Endothelial cell of umbilical vein (primary cell): ENCODE measurements around the gene LSP1. TPM values are rescaled to one million over a fixed set of nuclear protein-coding genes. Genes with fewer than 3 reads are reported as not detected.

Experiments
- BruUV-seq: library from RNA; stranded (reverse); fragments of 400-500 nt; replicated peaks from 2 replicates; lab custom pipeline; 2021; lab: Mats Ljungman, UMichigan
- CTCF ChIA-PET: fragments of 300-600, 350-600 bp; sonication (Branson Sonifier 250); formaldehyde crosslinking; loops from one replicate; lab custom pipeline; 2021; ENCODE audit warnings: antibody characterized with exemption, inconsistent platforms; lab: Charles Lee
- POLR2A ChIA-PET: fragments of 300-600, 350-600 bp; sonication (Branson Sonifier 250); formaldehyde crosslinking; loops from one replicate; lab custom pipeline; 2021; ENCODE audit warnings: antibody characterized with exemption, inconsistent platforms; lab: Charles Lee
- DNase-seq: peaks from one replicate; pipeline ENCODE4 v3.0.0-alpha.2; 2011; ENCODE audit warnings: low read depth, low spot score
- FAIRE-seq: peaks from 2 replicates; lab custom pipeline; 2011; peaks lifted over from hg19 to GRCh38; lab: Jason Lieb, UNC
- H2AFZ ChIP-seq: 2 replicates; pipeline ENCODE4 v1.6.0; 2012; ENCODE audit warnings: low read depth, low read length, control low read depth, inconsistent platforms
- H3K27ac ChIP-seq: 2 replicates; pipeline ENCODE4 v1.5.1; 2011; ENCODE audit warnings: low read depth, mild to moderate bottlenecking, control low read depth, low read length, moderate library complexity; ENCODE audit not compliant: insufficient read depth
- H3K27me3 ChIP-seq, 2 experiments: 2 replicates each; pipeline versions ENCODE4 v1.6.0 to v1.6.1; 2011; ENCODE audit warnings: low read length in 2 of 2, mixed read lengths in 1 of 2; ENCODE audit not compliant: control insufficient read depth in 2 of 2, insufficient read depth in 2 of 2
- H3K36me3 ChIP-seq, 2 experiments: 2 replicates in 1 of 2; 3 replicates in 1 of 2; pipeline ENCODE4 v1.5.1; 2011; ENCODE audit warnings: low read length in 2 of 2, mild to moderate bottlenecking in 1 of 2, moderate library complexity in 1 of 2; ENCODE audit not compliant: control insufficient read depth in 2 of 2, insufficient read depth in 2 of 2; ENCODE audit errors: extremely low read depth in 1 of 2
- H3K4me1 ChIP-seq: 3 replicates; pipeline ENCODE4 v1.5.1; 2011; ENCODE audit warnings: mild to moderate bottlenecking, low read length; ENCODE audit not compliant: control insufficient read depth, insufficient read depth; ENCODE audit errors: extremely low read depth
- H3K4me2 ChIP-seq: 2 replicates; pipeline ENCODE4 v1.6.1; 2011; ENCODE audit warnings: low read length, control low read depth, mixed read lengths; ENCODE audit not compliant: insufficient read depth
- H3K4me3 ChIP-seq, 3 experiments: fragments of 200-600 bp in 1 of 3; sonication (generic), shearing (Covaris generic) in 1 of 3; replicated peaks in 1 of 3; 2 replicates each; pipeline ENCODE4 v1.5.1; 2011 to 2016; ENCODE audit warnings: control low read depth in 3 of 3, low read length in 3 of 3, mild to moderate bottlenecking in 2 of 3, inconsistent platforms in 1 of 3, low read depth in 1 of 3, moderate library complexity in 1 of 3; ENCODE audit not compliant: insufficient read depth in 1 of 3
- H3K79me2 ChIP-seq: 2 replicates; pipeline ENCODE4 v1.6.0; 2012; ENCODE audit warnings: low read length, inconsistent platforms; ENCODE audit not compliant: control insufficient read depth, insufficient read depth
- H3K9ac ChIP-seq: replicated peaks from 2 replicates; pipeline ENCODE3; 2011; ENCODE audit warnings: low read length, control low read depth; ENCODE audit not compliant: insufficient read depth; ENCODE audit errors: extremely low read depth
- H3K9me1 ChIP-seq: replicated peaks from 3 replicates; pipeline ENCODE4 v1.6.0; 2011; ENCODE audit warnings: mild to moderate bottlenecking, low read length; ENCODE audit not compliant: control insufficient read depth, insufficient read depth; ENCODE audit errors: extremely low read depth
- H3K9me3 ChIP-seq: replicated peaks from 2 replicates; pipeline ENCODE4 v1.5.1; 2012; ENCODE audit warnings: low read length, inconsistent platforms; ENCODE audit not compliant: control insufficient read depth, insufficient read depth
- H4K20me1 ChIP-seq: replicated peaks from 2 replicates; pipeline ENCODE3; 2011; ENCODE audit warnings: mild to moderate bottlenecking, low read length; ENCODE audit not compliant: control insufficient read depth, insufficient read depth; ENCODE audit errors: extremely low read depth
- CTCF ChIP-seq, 2 donors: IDR thresholded peaks; 1 replicate in 1 of 2; 2 replicates in 1 of 2; pipeline ENCODE4 v1.5.1; 2011; ENCODE audit warnings: low read length in 2 of 2, mild to moderate bottlenecking in 2 of 2, moderate library complexity in 2 of 2, control low read depth in 1 of 2, inconsistent platforms in 1 of 2, low read depth in 1 of 2; ENCODE audit not compliant: insufficient read depth in 1 of 2; ENCODE audit errors: extremely low read depth in 1 of 2
- EZH2 ChIP-seq: IDR thresholded peaks from 2 replicates; pipeline ENCODE4 v1.6.1; 2012; ENCODE audit warnings: borderline replicate concordance, low read depth, mild to moderate bottlenecking, moderate library complexity, low read length, inconsistent platforms; ENCODE audit not compliant: severe bottlenecking
- FOS ChIP-seq: IDR thresholded peaks from 2 replicates; pipeline ENCODE4 v1.6.1; 2011; ENCODE audit warnings: mild to moderate bottlenecking, low read length, moderate library complexity, borderline replicate concordance; ENCODE audit not compliant: insufficient read depth
- GATA2 ChIP-seq: IDR thresholded peaks from 2 replicates; pipeline ENCODE4 v1.7.0; 2011; ENCODE audit warnings: low read depth, mild to moderate bottlenecking, moderate library complexity, mixed read lengths, low read length; ENCODE audit not compliant: insufficient read length, insufficient read depth
- JUN ChIP-seq: IDR thresholded peaks from 2 replicates; pipeline ENCODE4 v1.6.1; 2011; ENCODE audit warnings: borderline replicate concordance, low read depth; ENCODE audit not compliant: insufficient read length, insufficient read depth
- MAX ChIP-seq: IDR thresholded peaks from 2 replicates; pipeline ENCODE4 v1.6.1; 2011; ENCODE audit not compliant: insufficient read depth, insufficient read length
- MYC ChIP-seq: IDR thresholded peaks from one replicate; pipeline ENCODE4 v1.6.1; 2011; ENCODE audit warnings: mild to moderate bottlenecking, low read depth, low read length
- POLR2A ChIP-seq: IDR thresholded peaks from 2 replicates; pipeline ENCODE4 v1.6.1; 2012; ENCODE audit warnings: low read depth, mild to moderate bottlenecking, control low read depth, low read length
- POLR2AphosphoS5 ChIP-seq: IDR thresholded peaks from 2 replicates; pipeline ENCODE4 v1.6.1; 2012; ENCODE audit warnings: low read depth, mild to moderate bottlenecking, control low read depth, low read length, moderate library complexity; ENCODE audit not compliant: insufficient read depth
- dilution Hi-C: fragments of 300-500 bp; cut with MboI; formaldehyde crosslinking; loops from one replicate; pipeline ENCODE4 v1.15.0; 2019; ENCODE audit warnings: low sequenced_read_pairs; ENCODE audit not compliant: extremely low pct_ligation_motif_present
- intact Hi-C: fragments of 100-400 bp; cut with micrococcal nuclease; formaldehyde crosslinking; loops from one replicate; pipeline ENCODE4 v1.10.0; 2022
- polyA plus RNA-seq, 4 experiments: library from polyadenylated mRNA; depleted of rRNA in 3 of 4; stranded (reverse) in 3 of 4; unstranded in 1 of 4; fragments of >200 nt; gene quantifications; 2 replicates each; pipeline versions ENCODE4 v1.2.1 to v1.2.3, GENCODE V29; 2011 to 2012; ENCODE audit warnings: missing spikeins in 1 of 4
- total RNA-seq: library from RNA; stranded (reverse); gene quantifications from 2 replicates; pipeline ENCODE4 v1.2.3, GENCODE V29; 2021

Gene LSP1
- total and polyA plus RNA-seq, 2 donors (not counting 3 experiments of a cell fraction or from before 2014, with no cell fraction given): not detected

- H3K4me2 ChIP-seq: no peak overlapping the region
- ChIA-PET CTCF (interaction anchor here (1.9 kb wide), 1 partner anchor 27 kb away, joined by 5 read pairs; no protein-coding TSS in a partner anchor), POLR2A (no interaction called here)
- no peaks in the 10 kb centered on the region for H3K9me1 ChIP-seq
- no TSS peak for BruUV-seq
- H3K9me3 ChIP-seq: no peaks in the 10 kb centered on the region
- DNase-seq (no peak), FAIRE-seq (no peak)
- no peak overlapping the region for H2AFZ ChIP-seq
- no peak overlapping the region for H3K27ac ChIP-seq
- no peak overlapping the region for H3K4me3 ChIP-seq
- no peaks in the 10 kb centered on the region for H3K27me3 ChIP-seq
- dilution Hi-C loops: no loop called here
- H3K9ac ChIP-seq: no peak overlapping the region
- intact Hi-C loops: no loop called here
- TF ChIP-seq CTCF (IDR thresholded peaks at IDR 0.05; ENCODE audit: extremely low read depth in 1 of 2, insufficient read depth in 1 of 2, low read depth in 1 of 2, low read length in 2 of 2) (no peak), FOS (no peak), MYC (no peak), MAX (no peak), EZH2 (no peak), JUN (no peak), POLR2AphosphoS5 (no peak), GATA2 (no peak), POLR2A (no peak)
- H3K79me2 ChIP-seq: no peaks in the 10 kb centered on the region
- no peaks in the 10 kb centered on the region for H3K4me1 ChIP-seq
- no peaks in the 10 kb centered on the region for H3K36me3 ChIP-seq
- no peaks in the 10 kb centered on the region for H4K20me1 ChIP-seq
Observed at GRCh38 chr11:1854949-1855885, 2.3 kb downstream of the LSP1 start.
